Measurements from ENCODE around the gene CHRDL1.
"Not testable (repeated sequence)": the region's sequence is repeated elsewhere in the genome, so short reads cannot be mapped to it uniquely, and the experiment has no call there.

CHRDL1 gene

GRCh38 chrX:110665223-110666002, 130.2 kb downstream of the CHRDL1 start:
- peak; percentile 6 for DNase-seq (ENCODE audit: low read depth)

GRCh38 chrX:110657073-110657472, 138.5 kb downstream of the CHRDL1 start:
- no peak for DNase-seq (ENCODE audit: low read depth)

GRCh38 chrX:110654280-110654679, 141.3 kb downstream of the CHRDL1 start:
- DNase-seq (ENCODE audit: low read depth): not testable (repeated sequence)

GRCh38 chrX:110646386-110646785, 149.2 kb downstream of the CHRDL1 start:
- DNase-seq (ENCODE audit: low read depth): no peak
